ENCODE results near the gene GRM8.

GRM8 gene

GRCh38 chr7:126436213-126436868 is 816.4 kb downstream of the GRM8 start:
- TF ChIP-seq CTCF (IDR thresholded peaks at IDR 0.05), result no peak
- no peak for DNase-seq (ENCODE audit: low spot score)
- no peak overlapping the region for H3K4me3 ChIP-seq
- no peak overlapping the region for H3K27ac ChIP-seq

- TF ChIP-seq CTCF (IDR thresholded peaks at IDR 0.05), result no peak
- no peak overlapping the region for H3K4me3 ChIP-seq
- no peak for DNase-seq (ENCODE audit: low spot score)
- H3K27ac ChIP-seq, result no peak overlapping the region
Measured at GRCh38 chr7:126426652-126427051, 826.1 kb downstream of the GRM8 start.

- Histone ChIP-seq H3K4me3 (no peak overlapping the region), H3K27ac (no peak overlapping the region)
- no peak for TF ChIP-seq CTCF (IDR thresholded peaks at IDR 0.05)
- no peak for DNase-seq (ENCODE audit: low spot score)
Measured at GRCh38 chr7:126424985-126425384, 827.8 kb downstream of the GRM8 start.

GRCh38 chr7:126419047-126419446 is 833.7 kb downstream of the GRM8 start:
- TF ChIP-seq CTCF (IDR thresholded peaks at IDR 0.05), result no peak
- DNase-seq (ENCODE audit: low spot score), result no peak
- no peak overlapping the region for H3K4me3 ChIP-seq
- H3K27ac ChIP-seq, result no peak overlapping the region

GRCh38 chr7:126411821-126412383 is 840.8 kb downstream of the GRM8 start:
- no peak for DNase-seq (ENCODE audit: low spot score)
- H3K27ac ChIP-seq, result no peak overlapping the region
- H3K4me3 ChIP-seq, result no peak overlapping the region
- TF ChIP-seq CTCF (IDR thresholded peaks at IDR 0.05), result no peak

- no peak for DNase-seq (ENCODE audit: low spot score)
- Histone ChIP-seq H3K27ac (no peak overlapping the region), H3K4me3 (no peak overlapping the region)
- TF ChIP-seq CTCF (IDR thresholded peaks at IDR 0.05), result no peak
Measured at GRCh38 chr7:126411032-126411820, 841.5 kb downstream of the GRM8 start.

All from coronary artery (tissue), 2 donors.